SU-DHL-6 (cell line): ENCODE results near the gene MAPK1IP1L.

Source experiments
- CTCF ChIP-seq: fragments of 200-600 bp; sonication (generic); IDR thresholded peaks from one replicate; pipeline ENCODE4 v1.5.1; 2017; ENCODE audit warnings: antibody characterized with exemption, mild to moderate bottlenecking, low read length, moderate library complexity; ENCODE audit not compliant: insufficient read depth, poor library complexity, severe bottlenecking
- EZH2phosphoT487 ChIP-seq: fragments of 200-600 bp; sonication (generic), shearing (Covaris generic); conservative IDR thresholded peaks from 2 replicates; pipeline ENCODE4 v1.6.1; 2018; ENCODE audit warnings: mild to moderate bottlenecking, antibody characterized with exemption, low read length, moderate library complexity, mixed read lengths

GRCh38 chr14:55114720-55115119 lies 63.3 kb downstream of the MAPK1IP1L start:
- TF ChIP-seq CTCF = no peak
- TF ChIP-seq EZH2phosphoT487 = no peak
